Brain microvascular endothelial cell (primary cell): ENCODE measurements around the gene CACNA2D2.
A peak's percentile ranks its signal among the peaks of the same experiment; 100 is the strongest.

Experiments used
- DNase-seq: peaks from one replicate; pipeline ENCODE4 v3.0.0-alpha.2; 2020
- H3K27ac ChIP-seq: fragments of 250-450 bp; sonication (Bioruptor Pico); 2 replicates; pipeline ENCODE4 v1.5.1; 2020; ENCODE audit warnings: mild to moderate bottlenecking, moderate library complexity
- H3K27me3 ChIP-seq: fragments of 250-450 bp; sonication (Bioruptor Pico); replicated peaks from 2 replicates; pipeline ENCODE4 v1.5.1; 2020; ENCODE audit warnings: mild to moderate bottlenecking
- H3K36me3 ChIP-seq: fragments of 250-450 bp; sonication (Bioruptor Pico); replicated peaks from 2 replicates; pipeline ENCODE4 v1.5.1; 2020; ENCODE audit warnings: mild to moderate bottlenecking
- H3K4me3 ChIP-seq: 2 replicates; pipeline ENCODE4 v1.5.1; 2011; ENCODE audit warnings: low read depth, mild to moderate bottlenecking, control low read depth, low read length, moderate library complexity
- in situ Hi-C: cut with HindIII; loops from 2 replicates; pipeline ENCODE4 v1.10.0; 2017; ENCODE audit warnings: low sequenced_read_pairs, low pct_ligation_motif_present
- TF ChIP-seq, protein P1 (sequence below): IDR thresholded peaks from 2 replicates; pipeline ENCODE4 v1.5.1; 2011; ENCODE audit warnings: low read depth, mild to moderate bottlenecking, moderate library complexity, low read length, control low read depth, inconsistent platforms; ENCODE audit errors: missing control alignments

Gene CACNA2D2

GRCh38 chr3:50319894-50320625 is 183.4 kb downstream of the CACNA2D2 start:
- Histone ChIP-seq H3K36me3 (peaks cover 9% of the 10 kb centered on the region), H3K27me3 (no peaks in the 10 kb centered on the region), H3K27ac (no peak overlapping the region), H3K4me3 (peak overlapping the region; percentile 78)
- TF ChIP-seq, protein P1, sequence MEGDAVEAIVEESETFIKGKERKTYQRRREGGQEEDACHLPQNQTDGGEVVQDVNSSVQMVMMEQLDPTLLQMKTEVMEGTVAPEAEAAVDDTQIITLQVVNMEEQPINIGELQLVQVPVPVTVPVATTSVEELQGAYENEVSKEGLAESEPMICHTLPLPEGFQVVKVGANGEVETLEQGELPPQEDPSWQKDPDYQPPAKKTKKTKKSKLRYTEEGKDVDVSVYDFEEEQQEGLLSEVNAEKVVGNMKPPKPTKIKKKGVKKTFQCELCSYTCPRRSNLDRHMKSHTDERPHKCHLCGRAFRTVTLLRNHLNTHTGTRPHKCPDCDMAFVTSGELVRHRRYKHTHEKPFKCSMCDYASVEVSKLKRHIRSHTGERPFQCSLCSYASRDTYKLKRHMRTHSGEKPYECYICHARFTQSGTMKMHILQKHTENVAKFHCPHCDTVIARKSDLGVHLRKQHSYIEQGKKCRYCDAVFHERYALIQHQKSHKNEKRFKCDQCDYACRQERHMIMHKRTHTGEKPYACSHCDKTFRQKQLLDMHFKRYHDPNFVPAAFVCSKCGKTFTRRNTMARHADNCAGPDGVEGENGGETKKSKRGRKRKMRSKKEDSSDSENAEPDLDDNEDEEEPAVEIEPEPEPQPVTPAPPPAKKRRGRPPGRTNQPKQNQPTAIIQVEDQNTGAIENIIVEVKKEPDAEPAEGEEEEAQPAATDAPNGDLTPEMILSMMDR = peak; percentile 12
- no peak for DNase-seq
- in situ Hi-C loops = no loop called here

GRCh38 chr3:50319181-50319893 is 184.1 kb downstream of the CACNA2D2 start:
- no peaks in the 10 kb centered on the region for H3K27me3 ChIP-seq
- H3K4me3 ChIP-seq = no peak overlapping the region

GRCh38 chr3:50318615-50319014 is 184.8 kb downstream of the CACNA2D2 start:
- TF ChIP-seq, protein P1 = no peak
- in situ Hi-C loops = no loop called here
- peaks cover 9% of the 10 kb centered on the region for H3K36me3 ChIP-seq
- no peak overlapping the region for H3K4me3 ChIP-seq
- DNase-seq = no peak
- no peaks in the 10 kb centered on the region for H3K27me3 ChIP-seq
- H3K27ac ChIP-seq = no peak overlapping the region

More at GRCh38 chr3:50319181-50319893, 184.1 kb downstream of the CACNA2D2 start:
- DNase-seq = no peak
- Histone ChIP-seq H3K27ac (no peak overlapping the region), H3K36me3 (peaks cover 9% of the 10 kb centered on the region)
- TF ChIP-seq, protein P1 = no peak
- in situ Hi-C loops = no loop called here

- H3K36me3 ChIP-seq = peaks cover 9% of the 10 kb centered on the region
- no peak overlapping the region for H3K4me3 ChIP-seq
- DNase-seq = no peak
- no peaks in the 10 kb centered on the region for H3K27me3 ChIP-seq
- H3K27ac ChIP-seq = no peak overlapping the region
- in situ Hi-C loops = no loop called here
- TF ChIP-seq, protein P1 = no peak
Measured at GRCh38 chr3:50318163-50318562, 185.3 kb downstream of the CACNA2D2 start.

- Histone ChIP-seq H3K27ac (no peak overlapping the region), H3K27me3 (no peaks in the 10 kb centered on the region), H3K4me3 (no peak overlapping the region), H3K36me3 (peaks cover 9% of the 10 kb centered on the region)
- in situ Hi-C loops = no loop called here
- no peak for DNase-seq
- TF ChIP-seq, protein P1 = no peak
Measured at GRCh38 chr3:50317300-50317699, 186.1 kb downstream of the CACNA2D2 start.
